ENCODE results near the gene SHISAL2A. TPM values are rescaled to one million over a fixed set of nuclear protein-coding genes. Genes with fewer than 3 reads are reported as not detected.

SHISAL2A gene
- total RNA-seq, 1 donor from 2014 or later, result not detected

DNA sequence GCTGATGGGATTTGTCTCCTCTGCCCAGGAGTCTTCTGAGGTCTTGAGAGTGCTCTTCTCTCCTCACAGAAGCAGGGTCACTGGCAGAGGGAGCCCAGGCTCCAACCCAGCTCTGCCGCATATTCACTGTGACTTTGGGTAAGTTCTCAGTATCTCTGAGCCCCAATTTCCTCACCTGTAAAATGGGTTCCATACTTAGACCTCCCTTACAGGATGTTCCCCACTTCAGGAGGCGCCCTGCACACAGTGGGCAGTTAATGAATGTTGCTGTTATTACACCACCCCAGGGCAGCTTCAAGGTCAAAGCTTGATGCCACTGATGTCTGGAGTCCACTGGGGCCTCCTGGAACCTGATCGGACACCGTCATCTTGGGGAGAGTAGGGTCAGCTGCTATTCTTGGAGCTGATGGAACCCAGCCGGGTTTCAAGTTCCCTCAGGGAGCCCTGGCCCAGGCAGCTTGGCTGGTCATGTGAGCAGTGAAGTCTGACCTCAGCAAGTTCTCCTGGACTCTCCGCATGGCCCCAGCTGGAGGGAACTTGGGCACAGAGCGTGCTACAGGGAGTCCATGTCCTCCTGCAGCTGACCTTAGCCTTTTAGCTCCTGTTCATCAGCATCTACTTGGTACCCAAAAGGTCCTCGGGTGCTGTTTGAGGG, 43.4 kb downstream of the SHISAL2A start:
- Histone ChIP-seq H4K20me1 (ENCODE audit: insufficient read depth, low read length) (no peaks in the 10 kb centered on the region), H3K27me3 (ENCODE audit: insufficient read depth, low read length) (no peaks in the 10 kb centered on the region), H3K4me1 (ENCODE audit: insufficient read depth, low read length) (peaks cover 7% of the 10 kb centered on the region), H2AFZ (ENCODE audit: low read depth, low read length) (no peak overlapping the region), H3K9me3 (ENCODE audit: insufficient read depth, low read depth, low read length) (no peaks in the 10 kb centered on the region), H3K4me3 (ENCODE audit: insufficient read depth, low read depth, low read length) (no peak overlapping the region), H3K9ac (ENCODE audit: low read length) (no peak overlapping the region), H3K79me2 (ENCODE audit: insufficient read depth, low read length) (no peaks in the 10 kb centered on the region), H3K27ac (ENCODE audit: low read depth, low read length) (no peak overlapping the region), H3K4me2 (ENCODE audit: low read length) (no peak overlapping the region), H3K36me3 (ENCODE audit: insufficient read depth, low read length) (no peaks in the 10 kb centered on the region)
- peaks cover 17% of the 10 kb centered on the region for H3K4me1 Mint-ChIP-seq (ENCODE audit: low read depth, unreplicated experiment)
- no peak for TF ChIP-seq EZH2 (IDR thresholded peaks at IDR 0.05; ENCODE audit: insufficient read depth, low read length)
- TF ChIP-seq, protein P1, sequence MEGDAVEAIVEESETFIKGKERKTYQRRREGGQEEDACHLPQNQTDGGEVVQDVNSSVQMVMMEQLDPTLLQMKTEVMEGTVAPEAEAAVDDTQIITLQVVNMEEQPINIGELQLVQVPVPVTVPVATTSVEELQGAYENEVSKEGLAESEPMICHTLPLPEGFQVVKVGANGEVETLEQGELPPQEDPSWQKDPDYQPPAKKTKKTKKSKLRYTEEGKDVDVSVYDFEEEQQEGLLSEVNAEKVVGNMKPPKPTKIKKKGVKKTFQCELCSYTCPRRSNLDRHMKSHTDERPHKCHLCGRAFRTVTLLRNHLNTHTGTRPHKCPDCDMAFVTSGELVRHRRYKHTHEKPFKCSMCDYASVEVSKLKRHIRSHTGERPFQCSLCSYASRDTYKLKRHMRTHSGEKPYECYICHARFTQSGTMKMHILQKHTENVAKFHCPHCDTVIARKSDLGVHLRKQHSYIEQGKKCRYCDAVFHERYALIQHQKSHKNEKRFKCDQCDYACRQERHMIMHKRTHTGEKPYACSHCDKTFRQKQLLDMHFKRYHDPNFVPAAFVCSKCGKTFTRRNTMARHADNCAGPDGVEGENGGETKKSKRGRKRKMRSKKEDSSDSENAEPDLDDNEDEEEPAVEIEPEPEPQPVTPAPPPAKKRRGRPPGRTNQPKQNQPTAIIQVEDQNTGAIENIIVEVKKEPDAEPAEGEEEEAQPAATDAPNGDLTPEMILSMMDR (IDR thresholded peaks at IDR 0.05; ENCODE audit: insufficient read depth, low read depth, low read length), result no peak
- H3K27ac Mint-ChIP-seq (ENCODE audit: unreplicated experiment), result no peak overlapping the region
- H3K27me3 Mint-ChIP-seq (ENCODE audit: low read depth, unreplicated experiment), result no peaks in the 10 kb centered on the region
- no peaks in the 10 kb centered on the region for H3K36me3 Mint-ChIP-seq (ENCODE audit: low read depth, unreplicated experiment)
- H3K9me3 Mint-ChIP-seq (ENCODE audit: unreplicated experiment), result no peaks in the 10 kb centered on the region
- FAIRE-seq (no peak), DNase-seq (ENCODE audit: low read depth) (no peak)
- no peak overlapping the region for H3K4me3 Mint-ChIP-seq (ENCODE audit: unreplicated experiment)

DNA sequence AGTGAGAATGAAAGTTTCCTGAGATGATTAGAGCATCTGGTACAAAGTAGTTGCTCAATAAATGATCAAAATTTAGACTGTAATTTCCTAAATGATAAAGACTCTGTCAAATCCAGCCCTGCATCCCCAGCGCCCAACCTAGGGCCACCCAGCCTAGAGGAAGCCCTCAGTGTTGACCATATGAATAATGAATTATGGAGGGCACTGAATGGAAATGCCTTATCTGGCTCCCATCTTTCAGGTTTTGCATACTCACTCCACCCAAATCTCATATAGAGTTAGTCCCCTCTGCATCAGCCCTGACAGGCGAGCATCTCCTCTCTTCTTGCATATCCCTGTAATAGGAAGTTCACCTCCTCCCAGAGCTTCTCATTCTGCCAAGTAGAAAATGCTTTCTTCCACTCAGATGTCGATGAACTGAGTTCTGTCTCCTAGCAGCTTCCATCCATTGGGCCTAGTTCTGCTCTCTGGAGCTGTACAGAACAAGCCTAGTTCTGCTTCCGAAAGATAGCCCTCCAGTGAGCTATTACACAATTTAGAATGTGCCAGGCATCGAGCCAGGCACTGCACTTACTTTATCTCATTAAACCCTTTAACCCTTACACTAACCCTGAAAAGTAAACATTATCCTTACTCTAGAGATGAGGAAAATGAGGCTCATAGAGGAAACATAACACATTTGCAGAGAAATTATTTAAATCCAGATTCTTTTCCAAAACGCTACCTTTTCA, 44.3 kb downstream of the SHISAL2A start:
- Histone ChIP-seq H3K4me3 (ENCODE audit: insufficient read depth, low read depth, low read length) (no peak overlapping the region), H3K9ac (ENCODE audit: low read length) (no peak overlapping the region), H3K27ac (ENCODE audit: low read depth, low read length) (no peak overlapping the region), H3K36me3 (ENCODE audit: insufficient read depth, low read length) (no peaks in the 10 kb centered on the region), H2AFZ (ENCODE audit: low read depth, low read length) (no peak overlapping the region), H3K4me1 (ENCODE audit: insufficient read depth, low read length) (peaks cover 7% of the 10 kb centered on the region), H3K9me3 (ENCODE audit: insufficient read depth, low read depth, low read length) (no peaks in the 10 kb centered on the region), H3K79me2 (ENCODE audit: insufficient read depth, low read length) (no peaks in the 10 kb centered on the region), H3K27me3 (ENCODE audit: insufficient read depth, low read length) (no peaks in the 10 kb centered on the region), H3K4me2 (ENCODE audit: low read length) (no peak overlapping the region), H4K20me1 (ENCODE audit: insufficient read depth, low read length) (no peaks in the 10 kb centered on the region)
- Mint-ChIP-seq H3K27ac (ENCODE audit: unreplicated experiment) (no peak overlapping the region), H3K36me3 (ENCODE audit: low read depth, unreplicated experiment) (no peaks in the 10 kb centered on the region), H3K27me3 (ENCODE audit: low read depth, unreplicated experiment) (no peaks in the 10 kb centered on the region), H3K4me3 (ENCODE audit: unreplicated experiment) (no peak overlapping the region), H3K4me1 (ENCODE audit: low read depth, unreplicated experiment) (peaks cover 17% of the 10 kb centered on the region), H3K9me3 (ENCODE audit: unreplicated experiment) (no peaks in the 10 kb centered on the region)
- DNase-seq (ENCODE audit: low read depth) (no peak), FAIRE-seq (no peak)
- TF ChIP-seq, protein P1 (IDR thresholded peaks at IDR 0.05; ENCODE audit: insufficient read depth, low read depth, low read length), result no peak
- TF ChIP-seq EZH2 (IDR thresholded peaks at IDR 0.05; ENCODE audit: insufficient read depth, low read length), result no peak

DNA sequence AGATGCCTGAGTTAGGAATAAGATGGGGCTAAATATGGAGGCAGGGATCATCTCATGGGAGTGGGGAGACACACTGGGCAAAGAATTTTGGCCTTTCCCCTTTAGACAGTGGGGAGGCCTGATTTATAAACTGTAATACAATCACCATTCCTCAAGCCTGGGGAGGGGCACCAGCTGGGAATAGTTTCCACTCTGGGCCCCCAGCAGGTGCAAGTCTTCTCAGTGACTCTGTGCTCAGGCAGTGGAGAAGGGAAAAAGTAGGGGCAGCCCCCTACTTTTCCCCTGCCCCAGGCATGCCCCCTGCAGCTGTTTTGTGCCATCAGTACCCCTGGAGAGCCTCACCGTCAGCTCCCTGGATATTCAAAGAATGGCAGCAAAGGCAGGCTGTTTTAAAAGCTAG, 46.1 kb downstream of the SHISAL2A start:
- Histone ChIP-seq H3K27me3 (ENCODE audit: insufficient read depth, low read length) (no peaks in the 10 kb centered on the region), H3K4me3 (ENCODE audit: insufficient read depth, low read depth, low read length) (no peak overlapping the region), H3K9ac (ENCODE audit: low read length) (no peak overlapping the region), H3K4me2 (ENCODE audit: low read length) (no peak overlapping the region), H4K20me1 (ENCODE audit: insufficient read depth, low read length) (no peaks in the 10 kb centered on the region), H3K36me3 (ENCODE audit: insufficient read depth, low read length) (no peaks in the 10 kb centered on the region), H3K4me1 (ENCODE audit: insufficient read depth, low read length) (peaks cover 7% of the 10 kb centered on the region), H3K79me2 (ENCODE audit: insufficient read depth, low read length) (no peaks in the 10 kb centered on the region), H3K9me3 (ENCODE audit: insufficient read depth, low read depth, low read length) (no peaks in the 10 kb centered on the region), H3K27ac (ENCODE audit: low read depth, low read length) (no peak overlapping the region), H2AFZ (ENCODE audit: low read depth, low read length) (no peak overlapping the region)
- H3K36me3 Mint-ChIP-seq (ENCODE audit: low read depth, unreplicated experiment), result no peaks in the 10 kb centered on the region
- no peaks in the 10 kb centered on the region for H3K9me3 Mint-ChIP-seq (ENCODE audit: unreplicated experiment)
- peaks cover 10% of the 10 kb centered on the region for H3K4me1 Mint-ChIP-seq (ENCODE audit: low read depth, unreplicated experiment)
- no peak for DNase-seq (ENCODE audit: low read depth)
- no peaks in the 10 kb centered on the region for H3K27me3 Mint-ChIP-seq (ENCODE audit: low read depth, unreplicated experiment)
- no peak overlapping the region for H3K4me3 Mint-ChIP-seq (ENCODE audit: unreplicated experiment)
- FAIRE-seq, result no peak
- no peak overlapping the region for H3K27ac Mint-ChIP-seq (ENCODE audit: unreplicated experiment)
- TF ChIP-seq EZH2 (IDR thresholded peaks at IDR 0.05; ENCODE audit: insufficient read depth, low read length), result no peak
- TF ChIP-seq, protein P1 (IDR thresholded peaks at IDR 0.05; ENCODE audit: insufficient read depth, low read depth, low read length), result no peak

Measured in astrocyte (in vitro differentiated cells and primary cell).